Effector CD4-positive, alpha-beta T cell (primary cell): Measurements from ENCODE around the gene CTDP1.
"Not testable (repeated sequence)": the region's sequence is repeated elsewhere in the genome, so short reads cannot be mapped to it uniquely, and the experiment has no call there.

ENCODE experiments used
- DNase-seq: peaks from one replicate; pipeline ENCODE4 v3.0.0-alpha.2; 2020

Gene CTDP1

DNA sequence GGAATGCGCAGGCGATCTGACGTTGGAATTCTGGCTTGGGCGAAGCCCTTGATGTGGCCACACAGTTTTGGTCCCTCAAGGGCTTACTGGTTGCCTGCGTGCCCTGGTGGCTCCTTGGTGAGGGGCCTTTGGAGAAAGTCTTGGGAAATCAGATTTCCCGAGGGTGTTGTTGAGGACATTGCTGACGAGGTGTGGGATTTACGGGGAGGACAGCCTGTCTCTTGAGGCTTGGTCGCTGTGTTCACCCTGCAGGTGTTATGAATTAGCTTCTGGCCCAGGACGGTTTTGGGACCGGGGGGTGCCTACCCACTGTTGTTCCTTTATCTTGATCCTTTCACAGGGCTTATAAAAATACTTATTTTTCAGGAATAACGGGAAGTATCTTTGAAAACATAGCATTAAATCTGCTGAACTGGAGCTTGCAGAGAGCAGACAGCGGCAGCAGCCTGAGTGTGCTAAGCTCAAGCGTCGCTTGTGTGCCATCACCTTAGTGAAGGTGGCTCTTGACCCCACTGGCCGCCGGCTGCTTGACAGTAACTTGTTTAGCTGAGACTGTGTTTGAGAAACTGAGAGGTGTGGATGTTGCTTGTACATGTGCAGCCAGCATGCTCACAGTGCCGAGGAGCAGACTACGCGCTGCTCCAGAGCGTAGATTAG lies 4.2 kb downstream of the CTDP1 start:
- no peak for DNase-seq

DNA sequence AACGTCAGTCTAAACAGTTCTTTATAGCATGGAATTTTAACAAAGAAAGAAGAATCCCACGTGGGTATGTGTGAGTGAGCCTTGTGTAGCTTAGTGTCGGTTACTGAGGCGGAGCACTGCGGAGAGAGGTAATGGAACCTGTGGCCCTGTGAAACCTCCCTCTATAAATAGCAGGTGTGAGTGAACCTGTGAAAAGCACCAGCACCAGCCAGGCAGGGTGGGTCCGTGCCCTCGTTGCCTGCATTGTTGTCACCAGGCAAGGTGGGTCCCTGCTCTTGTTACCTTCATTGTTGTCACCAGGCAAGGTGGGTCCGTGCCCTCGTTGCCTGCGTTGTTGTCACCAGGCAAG lies 4.7 kb downstream of the CTDP1 start:
- no peak for DNase-seq

DNA sequence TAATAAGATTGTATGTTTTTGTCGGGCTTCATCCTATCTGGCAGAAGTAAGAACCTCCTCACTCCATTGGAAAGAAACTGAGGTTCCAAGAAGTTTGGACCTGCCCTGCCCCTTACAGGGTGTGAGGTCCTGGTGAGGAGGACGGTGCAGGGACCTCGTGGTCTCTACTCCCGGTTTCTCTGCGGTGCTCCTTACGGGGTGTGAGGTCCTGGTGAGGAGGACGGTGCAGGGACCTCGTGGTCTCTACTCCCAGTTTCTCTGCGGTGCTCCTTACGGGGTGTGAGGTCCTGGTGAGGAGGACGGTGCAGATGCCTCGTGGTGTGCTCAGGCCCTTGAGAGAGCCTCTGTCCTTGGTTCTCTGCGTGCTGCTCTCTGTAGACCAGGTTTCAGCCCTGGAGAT lies 5.2 kb downstream of the CTDP1 start:
- no peak for DNase-seq

DNA sequence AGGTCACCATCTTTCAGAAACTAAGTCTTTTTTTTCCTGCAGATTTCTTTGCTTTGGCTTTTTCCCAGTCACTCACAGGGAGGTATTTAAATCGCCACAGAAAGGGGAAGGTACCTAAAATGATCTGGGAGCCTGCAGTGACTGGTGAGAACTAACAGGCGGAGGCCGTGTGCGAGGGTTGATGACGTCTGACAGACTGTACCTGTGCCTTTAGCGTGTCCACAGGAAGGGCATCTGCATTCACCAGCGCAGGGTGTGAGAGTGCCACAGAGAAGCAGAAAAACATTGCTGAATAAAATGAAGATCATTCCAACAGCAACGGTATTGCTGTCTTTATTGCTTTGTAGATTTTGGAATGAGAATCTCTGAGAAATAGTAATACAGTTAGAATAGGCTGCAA lies 5.7 kb downstream of the CTDP1 start:
- DNase-seq, result no peak

DNA sequence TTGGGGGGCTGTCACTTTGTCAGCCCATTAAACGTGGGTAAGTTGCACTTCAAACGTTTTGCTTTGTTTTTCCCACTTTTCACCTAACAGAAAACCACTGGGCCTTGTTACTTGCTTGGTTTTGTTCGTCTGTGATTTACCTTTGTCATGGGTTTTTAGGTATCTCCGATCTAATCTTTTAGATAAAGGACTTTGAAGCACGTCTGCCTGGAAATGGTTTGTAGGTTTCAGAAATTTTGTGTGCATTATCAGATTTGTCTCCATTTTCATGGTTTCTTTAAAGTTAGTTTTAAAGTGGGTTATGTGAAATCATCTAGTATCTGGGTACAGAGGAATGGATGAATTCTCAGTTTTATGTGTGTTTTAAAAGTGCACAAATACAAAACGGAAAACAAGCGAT lies 6.4 kb downstream of the CTDP1 start:
- DNase-seq, result no peak

DNA sequence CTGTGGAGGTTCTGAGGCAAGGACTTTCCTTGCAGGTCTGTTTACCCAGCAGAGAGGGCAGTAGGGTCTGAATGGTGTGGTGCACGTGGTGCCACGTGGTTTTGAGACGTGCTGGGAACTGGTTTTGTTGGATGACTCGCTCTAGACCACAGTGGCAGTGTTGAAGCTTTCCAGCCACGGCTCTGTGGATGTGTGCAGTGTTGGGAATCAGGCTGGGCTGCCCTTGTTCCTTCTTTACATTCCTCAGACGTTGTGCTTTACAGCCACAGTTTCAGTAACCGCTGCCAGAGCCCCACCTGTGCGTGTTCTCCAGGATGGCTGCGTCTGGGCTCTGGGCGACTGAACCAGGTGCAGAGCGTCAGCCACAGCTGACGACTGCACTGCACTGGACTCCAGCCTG lies 8.2 kb downstream of the CTDP1 start:
- DNase-seq, result no peak

DNA sequence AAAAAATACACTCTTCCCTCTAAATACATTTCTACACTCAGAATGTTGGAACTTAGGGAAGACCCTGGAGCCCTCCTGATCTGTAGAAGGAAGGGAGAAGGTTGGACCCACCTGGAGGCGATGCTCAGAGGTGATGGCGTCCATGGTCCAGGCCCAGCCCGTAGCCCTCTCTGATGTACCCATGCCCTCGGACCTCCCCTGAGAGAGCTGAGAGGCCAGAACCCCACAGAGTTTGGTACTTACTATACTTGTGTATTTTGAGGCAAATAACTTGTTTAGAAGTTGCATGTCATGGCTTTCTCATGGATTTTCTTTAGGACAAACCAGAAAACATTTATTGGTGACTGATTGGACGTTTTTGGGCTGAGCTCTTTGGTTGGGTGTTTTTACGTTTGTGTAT lies 10.5 kb downstream of the CTDP1 start:
- no peak for DNase-seq

DNA sequence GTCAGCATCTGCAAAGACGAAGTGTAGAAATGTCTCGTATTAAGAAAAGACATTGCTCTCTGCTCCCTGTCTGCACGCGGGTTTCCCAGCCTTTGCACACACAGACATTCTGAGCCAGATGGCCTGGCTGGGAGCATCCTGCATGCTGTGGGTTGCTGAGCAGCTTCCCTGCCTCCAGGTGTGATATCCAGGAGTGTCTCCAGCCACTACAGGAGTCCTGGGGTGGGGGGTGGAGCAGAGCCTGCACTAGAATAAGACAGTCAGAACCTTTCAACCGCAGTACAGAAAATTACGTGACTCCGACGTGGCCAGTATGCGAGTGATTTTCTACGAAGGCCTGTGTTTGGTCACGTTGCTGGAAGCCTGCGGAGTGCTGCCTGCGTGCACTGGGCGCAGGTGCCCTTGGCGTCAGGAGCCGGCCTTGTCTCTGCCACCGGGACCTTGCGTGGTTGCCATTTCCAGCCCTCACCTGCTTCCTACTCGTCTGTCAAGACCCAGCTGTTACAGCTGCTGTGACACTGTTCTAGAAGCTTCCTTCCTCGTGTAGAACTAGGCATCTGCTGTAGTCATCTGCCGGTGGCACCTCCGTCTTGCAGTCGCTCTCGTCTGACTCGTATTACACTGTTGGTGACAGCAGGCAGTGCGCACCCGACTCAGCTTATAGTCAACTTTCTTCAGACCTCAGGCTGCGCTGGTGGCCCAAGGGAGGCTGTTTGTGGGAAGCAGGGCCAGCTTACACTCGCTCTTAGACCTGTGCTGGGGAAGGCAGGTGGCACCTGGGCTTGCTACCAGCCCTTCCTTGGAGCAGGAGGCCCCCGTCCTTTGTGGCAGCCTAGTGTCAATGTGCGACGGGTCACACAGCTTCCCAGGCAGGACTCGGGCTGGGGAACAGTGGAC lies 11.2 kb downstream of the CTDP1 start:
- no peak for DNase-seq

DNA sequence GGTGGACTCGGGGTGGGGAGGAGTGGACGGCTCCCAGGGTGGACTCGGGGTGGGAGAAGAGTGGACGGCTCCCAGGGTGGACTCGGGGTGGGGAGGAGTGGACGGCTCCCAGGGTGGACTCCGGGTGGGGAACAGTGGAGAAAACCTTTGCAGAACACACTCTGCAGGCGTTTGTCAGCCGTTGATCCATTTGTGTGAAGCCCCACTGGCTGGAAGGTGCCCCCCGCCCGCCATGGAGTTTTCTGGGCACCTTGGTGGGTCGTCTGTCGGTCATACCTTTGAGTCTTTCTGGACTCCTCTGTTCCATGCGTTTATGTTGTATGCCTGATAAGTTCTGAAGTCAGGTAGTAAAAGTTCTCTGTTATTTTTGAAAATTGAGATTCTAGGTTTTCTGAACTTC lies 12.5 kb downstream of the CTDP1 start:
- no peak for DNase-seq

DNA sequence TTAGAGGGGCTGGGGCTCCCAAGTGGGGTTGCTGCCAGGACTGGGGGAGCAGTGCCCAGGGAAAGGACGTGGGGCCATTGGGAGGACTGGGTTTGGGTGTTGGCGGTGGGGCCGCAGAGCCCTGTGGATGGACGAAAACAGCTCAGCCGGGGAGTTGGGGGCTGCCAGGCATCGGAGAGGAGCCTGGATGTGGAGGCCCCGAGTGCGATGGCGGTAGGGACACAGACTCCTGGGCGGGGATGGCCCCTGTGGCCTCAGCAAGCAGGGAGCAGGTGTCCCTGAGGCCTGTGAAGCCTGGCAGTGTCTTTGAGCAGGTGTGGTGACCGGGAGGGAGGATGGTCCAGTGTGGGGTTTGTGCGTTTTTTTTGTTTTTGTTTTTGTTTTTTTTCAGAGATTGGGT lies 13.3 kb downstream of the CTDP1 start:
- DNase-seq, result no peak

DNA sequence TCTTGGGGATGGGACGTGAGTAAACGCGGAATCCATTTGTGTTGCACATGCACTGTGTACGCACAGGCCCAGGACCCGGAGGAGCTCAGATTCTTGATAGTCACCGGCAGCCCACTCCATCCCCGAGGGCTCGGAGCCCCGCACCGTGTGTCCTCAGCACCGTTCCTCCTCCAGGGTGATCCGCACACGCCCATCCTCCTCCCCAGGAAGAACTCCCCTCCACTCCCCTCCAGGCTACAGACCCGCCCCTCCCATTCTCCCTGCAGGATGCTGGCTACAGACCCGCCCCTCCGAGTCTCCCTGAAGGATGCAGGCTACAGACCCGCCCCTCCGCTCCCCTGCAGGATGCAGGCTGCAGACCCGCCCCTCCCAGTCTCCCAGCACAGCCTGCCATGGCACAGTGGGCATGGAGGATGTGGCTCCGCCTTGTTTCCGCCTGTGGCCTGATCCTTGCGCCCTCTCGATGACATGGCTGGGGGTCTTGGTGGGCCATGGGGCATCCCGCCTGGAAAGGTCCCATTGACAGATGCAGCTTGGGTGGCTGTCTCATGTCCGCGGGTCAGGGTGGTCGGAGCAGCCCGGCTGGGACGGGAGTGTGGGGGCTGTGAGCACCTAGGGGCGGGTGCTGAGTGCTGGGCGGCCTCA lies 14.1 kb downstream of the CTDP1 start:
- no peak for DNase-seq

DNA sequence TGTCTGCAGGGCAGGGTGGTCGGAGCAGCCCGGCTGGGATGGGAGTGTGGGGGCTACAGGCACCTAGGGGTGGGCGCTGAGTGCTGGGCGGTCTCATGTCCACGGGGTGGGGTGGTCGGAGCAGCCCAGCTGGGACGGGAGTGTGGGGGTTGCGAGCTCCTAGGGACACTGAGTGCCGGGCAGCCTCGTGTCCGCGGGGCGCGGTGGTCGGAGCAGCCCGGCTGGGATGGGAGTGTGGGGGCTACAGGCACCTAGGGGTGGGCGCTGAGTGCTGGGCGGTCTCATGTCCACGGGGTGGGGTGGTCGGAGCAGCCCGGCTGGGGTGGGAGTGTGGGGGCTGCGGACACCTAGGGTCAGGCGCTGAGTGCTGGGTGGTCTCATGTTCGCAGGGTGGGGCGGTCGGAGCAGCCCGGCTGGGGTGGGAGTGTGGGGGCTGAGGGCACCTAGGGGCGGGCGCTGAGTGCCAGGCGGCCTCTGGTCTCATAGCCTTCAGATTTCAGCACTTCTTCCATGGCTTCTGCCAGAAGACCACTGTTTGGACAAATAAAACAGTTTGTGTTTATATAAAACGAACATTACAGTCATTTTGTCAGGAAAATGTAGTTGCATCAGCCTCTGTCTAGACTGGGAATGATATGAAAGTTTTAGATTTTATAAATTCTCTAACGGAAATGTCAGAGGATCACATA lies 14.7 kb downstream of the CTDP1 start:
- not testable (repeated sequence) for DNase-seq

DNA sequence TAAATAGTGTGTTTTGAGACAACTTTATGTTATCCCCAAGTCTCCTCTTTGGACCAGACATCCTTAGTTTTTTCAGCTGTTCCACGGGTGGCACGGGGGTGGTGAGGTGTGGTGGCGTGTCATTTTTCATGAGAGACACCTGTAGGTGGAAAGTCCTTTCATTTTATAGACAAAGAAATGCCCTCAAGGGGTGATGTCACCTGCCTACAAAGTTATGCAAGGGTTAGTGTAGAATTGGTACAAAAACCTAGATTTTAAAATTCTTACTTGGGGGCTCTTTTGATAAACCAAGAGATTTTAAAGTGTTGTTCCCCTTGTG lies 15.3 kb downstream of the CTDP1 start:
- DNase-seq, result no peak

DNA sequence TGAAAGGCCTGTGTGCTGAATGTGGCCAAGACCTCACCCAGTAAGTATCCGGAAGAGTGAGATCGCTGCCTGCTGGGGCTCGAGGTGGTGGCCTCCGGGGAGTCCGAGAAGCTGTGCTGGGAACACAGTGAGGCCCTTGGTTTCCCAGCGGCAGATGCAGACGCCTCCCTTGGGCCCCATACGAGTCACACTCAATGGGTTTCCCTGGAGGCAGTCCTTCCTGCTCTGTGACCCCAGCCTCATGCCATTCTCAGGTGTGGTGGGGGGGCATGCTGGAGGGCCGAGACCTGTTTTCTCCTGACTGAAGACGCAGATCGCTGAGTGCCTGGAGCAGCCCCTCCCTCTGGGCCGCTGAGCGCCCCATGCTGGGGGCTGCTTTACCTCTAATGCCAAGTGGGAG lies 15.7 kb downstream of the CTDP1 start:
- no peak for DNase-seq

DNA sequence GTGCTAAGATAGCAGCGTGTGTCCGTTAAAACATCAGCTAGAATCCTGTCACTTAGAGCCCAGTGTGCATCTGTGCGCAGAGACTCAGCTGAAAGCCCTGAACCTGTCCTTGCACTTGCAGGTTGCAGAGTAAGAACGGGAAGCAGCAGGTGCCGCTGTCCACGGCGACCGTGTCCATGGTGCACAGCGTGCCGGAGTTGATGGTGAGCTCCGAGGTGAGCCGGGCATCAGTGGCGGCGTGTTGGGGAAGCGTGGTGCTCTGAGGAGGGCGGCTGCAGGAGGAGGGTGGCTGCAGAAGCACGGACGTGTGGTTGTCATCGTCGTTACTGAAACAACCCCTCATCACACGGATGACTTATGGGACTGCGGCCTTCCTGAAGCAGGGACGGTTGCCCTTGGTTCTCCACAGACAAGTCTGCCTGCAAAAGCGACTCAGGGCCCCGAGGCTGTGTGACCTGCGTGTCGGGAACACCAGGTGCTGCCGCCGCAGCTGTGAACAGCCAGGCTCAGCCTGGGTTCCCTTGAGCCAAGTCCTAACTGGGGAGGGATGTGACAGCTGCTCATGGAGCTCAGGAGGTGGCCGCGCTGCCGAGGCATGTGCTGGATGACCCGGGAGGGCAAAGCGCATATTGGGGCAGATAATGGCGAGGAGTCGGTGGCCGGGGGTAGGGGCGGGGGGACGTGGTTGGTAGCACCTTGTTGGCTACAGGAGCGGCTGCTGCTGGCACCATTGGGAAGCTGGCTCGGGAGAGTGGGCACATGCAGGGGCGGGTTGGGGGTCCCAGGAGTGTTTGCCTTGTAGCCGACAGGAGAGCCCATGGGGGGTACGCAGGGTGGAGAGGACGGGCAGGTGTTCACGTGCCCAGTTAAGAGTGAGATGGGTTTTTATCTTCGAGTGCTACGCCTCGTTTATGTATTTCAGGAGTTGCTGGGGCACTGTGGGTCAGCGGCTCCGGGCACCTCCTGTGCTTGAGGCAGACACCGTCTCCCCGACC lies 16.6 kb downstream of the CTDP1 start:
- DNase-seq, result no peak

DNA sequence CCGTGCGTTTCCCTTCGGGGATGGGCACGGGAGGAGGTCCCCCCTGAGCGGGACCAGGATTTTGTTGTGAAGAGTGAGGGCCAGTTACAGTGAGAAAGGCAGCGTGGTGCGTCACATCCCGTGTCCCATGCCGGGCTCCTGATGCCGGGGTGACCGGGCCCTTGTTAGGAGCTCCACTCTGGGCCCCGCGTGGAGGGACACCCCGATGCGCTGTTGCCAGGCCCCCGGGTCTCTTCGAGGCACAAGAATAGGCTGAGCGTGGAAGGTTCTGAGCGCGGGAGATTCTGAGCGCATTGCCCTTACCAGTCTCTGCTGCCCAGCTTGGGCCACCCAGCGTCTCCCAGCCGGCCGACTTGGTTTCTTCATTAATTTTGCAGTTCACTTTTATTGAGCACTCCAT lies 17.6 kb downstream of the CTDP1 start:
- DNase-seq, result no peak

DNA sequence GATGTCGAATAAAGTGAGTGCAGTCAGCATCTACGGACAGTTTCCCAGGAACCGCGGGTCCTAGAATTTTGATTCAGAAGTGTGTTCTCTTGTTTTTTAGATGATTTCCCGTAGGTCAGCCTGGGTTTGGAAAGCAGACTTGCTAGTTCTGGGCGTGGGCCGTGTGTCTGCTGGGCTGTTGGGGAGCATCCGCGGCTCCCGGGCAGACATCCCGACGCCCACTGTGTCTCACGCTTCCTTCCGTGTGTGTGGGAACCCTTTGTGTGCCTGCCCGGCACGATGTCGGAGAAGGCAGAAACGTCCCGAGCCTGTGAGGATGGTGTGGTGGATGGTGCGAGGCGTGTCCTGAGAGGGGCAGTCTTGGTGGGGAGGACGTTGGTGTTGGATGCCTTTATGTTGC lies 18.4 kb downstream of the CTDP1 start:
- DNase-seq, result no peak

DNA sequence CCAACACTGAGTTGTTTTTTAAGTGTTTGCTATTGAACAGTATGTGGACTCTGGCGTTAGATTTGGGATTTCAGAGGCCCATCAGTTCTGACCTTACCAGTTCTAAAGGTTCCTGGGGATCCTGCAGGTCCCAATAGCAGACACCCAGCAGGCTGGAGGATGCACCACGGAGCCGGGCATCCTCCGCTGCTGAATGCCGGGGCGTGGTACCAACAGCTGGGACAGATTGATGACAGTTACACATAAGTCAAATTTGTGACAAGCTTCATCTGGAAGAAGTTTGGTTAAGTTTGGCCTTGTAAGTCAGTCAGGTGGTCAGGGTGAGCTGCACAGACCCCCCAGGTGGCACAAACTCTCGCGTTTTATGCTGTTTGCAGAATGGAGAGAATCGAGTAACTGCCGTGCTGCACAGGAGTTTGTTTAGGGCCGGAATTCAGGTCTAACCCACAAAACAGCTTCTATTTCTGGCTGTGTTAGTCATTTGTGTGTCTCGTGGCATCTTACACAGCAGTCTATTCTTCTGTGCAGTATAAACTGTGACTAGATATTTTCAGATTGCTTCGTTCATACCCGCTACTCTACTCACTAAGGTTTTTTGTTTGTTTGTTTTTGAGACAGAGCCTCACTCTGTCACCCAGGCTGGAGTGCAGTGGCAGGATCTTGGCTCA lies 19.2 kb downstream of the CTDP1 start:
- no peak for DNase-seq

DNA sequence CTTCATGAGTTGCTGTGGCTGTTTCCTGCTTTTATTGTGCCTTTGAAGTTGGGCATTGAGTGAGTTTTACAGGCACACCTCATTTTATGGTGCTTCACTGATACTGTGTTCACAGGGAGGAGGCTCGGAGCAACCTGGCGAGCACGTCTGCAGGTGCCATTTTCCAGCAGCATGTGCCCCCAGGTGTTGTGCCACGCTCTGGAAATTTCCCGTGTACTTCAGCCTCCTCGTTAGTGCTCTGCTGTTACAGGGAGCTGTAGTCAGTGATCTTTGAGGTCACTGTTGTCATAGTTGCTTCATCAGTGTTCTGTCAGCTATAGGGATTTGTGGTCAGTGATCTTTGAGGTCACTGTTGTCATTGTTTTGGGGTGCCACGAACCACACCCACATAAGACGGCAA lies 20.1 kb downstream of the CTDP1 start:
- DNase-seq, result no peak

DNA sequence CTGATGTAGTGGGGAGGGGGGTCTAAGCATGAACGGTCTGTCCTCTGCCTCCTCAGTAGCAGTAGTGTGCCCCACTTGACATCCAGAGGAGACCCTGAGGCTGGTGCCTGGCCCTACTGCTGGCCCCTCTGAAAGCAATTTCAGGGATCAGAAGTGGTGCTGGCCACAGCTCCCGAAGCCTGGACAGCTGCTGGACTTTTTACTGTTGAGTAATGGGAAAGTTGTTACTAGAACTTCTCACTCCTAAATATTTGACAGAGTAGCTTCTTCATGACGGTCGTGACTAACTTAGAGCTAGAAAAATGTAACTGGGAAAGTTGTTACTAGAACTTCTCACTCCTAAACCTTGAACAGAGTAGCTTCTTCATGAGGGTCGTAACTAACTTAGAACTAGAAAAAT lies 23.3 kb downstream of the CTDP1 start:
- no peak for DNase-seq

DNA sequence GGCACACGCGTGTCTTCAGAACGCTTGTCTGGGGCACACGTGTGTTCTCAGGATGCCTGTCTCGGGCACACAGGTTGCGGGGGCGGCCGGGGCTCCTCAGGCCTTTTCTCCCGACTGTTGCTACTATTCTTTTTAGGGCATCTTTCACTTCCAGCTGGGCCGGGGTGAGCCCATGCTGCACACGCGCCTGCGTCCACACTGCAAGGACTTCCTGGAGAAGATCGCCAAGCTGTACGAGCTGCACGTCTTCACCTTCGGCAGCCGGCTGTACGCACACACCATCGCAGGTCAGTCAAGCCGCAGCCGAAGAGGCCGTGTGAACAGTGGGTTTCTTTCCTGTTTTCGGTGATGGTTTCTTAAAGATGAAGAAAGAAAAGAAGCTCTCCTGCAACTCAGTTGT lies 25.0 kb downstream of the CTDP1 start:
- no peak for DNase-seq

DNA sequence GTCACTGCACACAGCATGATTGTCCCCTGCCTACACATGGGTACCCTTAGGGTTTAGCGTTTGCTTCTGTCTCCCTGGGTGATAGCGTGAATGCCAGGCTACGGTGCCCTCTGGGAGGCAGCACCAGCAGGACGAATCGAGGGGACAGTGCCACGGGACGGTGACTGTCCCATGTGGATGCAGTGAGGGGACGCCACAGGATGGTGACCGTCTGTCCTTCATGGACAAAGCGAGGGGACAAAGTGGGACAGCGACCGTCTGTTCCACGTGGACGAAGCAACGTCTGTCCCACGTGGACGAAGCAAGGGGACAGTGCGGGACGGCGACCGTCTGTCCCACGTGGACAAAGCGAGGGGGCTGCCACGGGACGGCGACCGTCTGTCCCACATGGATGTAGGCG lies 25.7 kb downstream of the CTDP1 start:
- DNase-seq, result no peak
